Measurements from ENCODE around the gene GH2.

- TF ChIP-seq RAD21 (conservative IDR thresholded peaks at IDR 0.05) (no peak), POLR2AphosphoS5 (IDR thresholded peaks at IDR 0.05) (no peak), CTCF (IDR thresholded peaks at IDR 0.05; ENCODE audit: poor library complexity, severe bottlenecking) (no peak), EZH2 (IDR thresholded peaks at IDR 0.05; ENCODE audit: borderline replicate concordance, insufficient read depth, low read length, poor library complexity, severe bottlenecking) (no peak), EP300 (conservative IDR thresholded peaks at IDR 0.05; ENCODE audit: poor library complexity, severe bottlenecking) (no peak)
Measured at GRCh38 chr17:63880706-63881105, 1.0 kb downstream of the GH2 start.

Data from neural cell (in vitro differentiated cells).